Neural cell (in vitro differentiated cells): Measurements from ENCODE around the gene MYBPC2.

Experiments used
- EP300 ChIP-seq: fragments of 450-650 bp; conservative IDR thresholded peaks from 2 replicates; pipeline ENCODE4 v1.6.1; 2014; ENCODE audit warnings: antibody characterized with exemption, mild to moderate bottlenecking, moderate library complexity; ENCODE audit not compliant: poor library complexity, severe bottlenecking
- EZH2 ChIP-seq: fragments of 200-600, 300-800 bp; shearing (Covaris generic), sonication (generic); IDR thresholded peaks from 2 replicates; pipeline ENCODE4 v1.6.1; 2014; ENCODE audit warnings: antibody characterized with exemption, low read length, borderline replicate concordance, mild to moderate bottlenecking; ENCODE audit not compliant: insufficient read depth, poor library complexity, severe bottlenecking
- MXI1 ChIP-seq: fragments of 450-650 bp; conservative IDR thresholded peaks from 2 replicates; pipeline ENCODE4 v1.6.1; 2014; ENCODE audit warnings: antibody characterized with exemption, mild to moderate bottlenecking; ENCODE audit not compliant: poor library complexity, severe bottlenecking
- POLR2AphosphoS5 ChIP-seq: IDR thresholded peaks from 2 replicates; pipeline ENCODE4 v1.6.1; 2012
- SMC3 ChIP-seq: fragments of 450-650 bp; conservative IDR thresholded peaks from 2 replicates; pipeline ENCODE4 v1.6.1; 2014; ENCODE audit warnings: antibody characterized with exemption, mild to moderate bottlenecking, moderate library complexity; ENCODE audit not compliant: poor library complexity
- TAF1 ChIP-seq: IDR thresholded peaks from 2 replicates; pipeline ENCODE4 v1.6.1; 2012; ENCODE audit warnings: low read depth
- TF ChIP-seq, protein P1 (sequence below): fragments of 450-650 bp; IDR thresholded peaks from 2 replicates; pipeline ENCODE4 v1.5.1; 2014; ENCODE audit warnings: antibody characterized with exemption, mild to moderate bottlenecking, moderate library complexity; ENCODE audit not compliant: poor library complexity, severe bottlenecking
- TF ChIP-seq, protein P2 (sequence below): IDR thresholded peaks from 2 replicates; pipeline ENCODE4 v1.6.1; 2012; ENCODE audit warnings: borderline replicate concordance

DNA sequence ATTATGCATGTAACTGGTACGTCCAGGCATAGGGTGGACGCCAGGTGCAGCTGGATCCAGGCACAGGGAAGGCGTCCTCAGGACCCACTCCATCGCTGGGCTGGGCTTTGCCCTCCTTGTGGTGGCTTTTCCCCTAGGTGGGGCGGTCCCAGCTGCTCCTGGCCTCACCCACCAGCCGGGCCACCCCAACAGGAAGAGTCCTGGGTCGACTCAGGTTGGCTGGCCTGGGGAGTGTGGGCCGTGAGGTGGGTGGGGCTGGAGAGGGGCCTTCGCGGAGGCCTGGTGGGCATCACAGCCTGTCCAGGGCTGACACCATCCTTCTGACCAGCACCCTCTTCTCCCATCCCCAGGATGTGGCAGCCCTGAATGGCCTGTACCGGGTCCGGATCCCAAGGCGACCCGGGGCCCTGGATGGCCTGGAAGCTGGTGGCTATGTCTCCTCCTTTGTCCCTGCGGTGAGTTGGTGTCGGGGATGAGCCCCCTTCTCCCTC lies 47.1 kb downstream of the MYBPC2 start:
- TF ChIP-seq, protein P1, sequence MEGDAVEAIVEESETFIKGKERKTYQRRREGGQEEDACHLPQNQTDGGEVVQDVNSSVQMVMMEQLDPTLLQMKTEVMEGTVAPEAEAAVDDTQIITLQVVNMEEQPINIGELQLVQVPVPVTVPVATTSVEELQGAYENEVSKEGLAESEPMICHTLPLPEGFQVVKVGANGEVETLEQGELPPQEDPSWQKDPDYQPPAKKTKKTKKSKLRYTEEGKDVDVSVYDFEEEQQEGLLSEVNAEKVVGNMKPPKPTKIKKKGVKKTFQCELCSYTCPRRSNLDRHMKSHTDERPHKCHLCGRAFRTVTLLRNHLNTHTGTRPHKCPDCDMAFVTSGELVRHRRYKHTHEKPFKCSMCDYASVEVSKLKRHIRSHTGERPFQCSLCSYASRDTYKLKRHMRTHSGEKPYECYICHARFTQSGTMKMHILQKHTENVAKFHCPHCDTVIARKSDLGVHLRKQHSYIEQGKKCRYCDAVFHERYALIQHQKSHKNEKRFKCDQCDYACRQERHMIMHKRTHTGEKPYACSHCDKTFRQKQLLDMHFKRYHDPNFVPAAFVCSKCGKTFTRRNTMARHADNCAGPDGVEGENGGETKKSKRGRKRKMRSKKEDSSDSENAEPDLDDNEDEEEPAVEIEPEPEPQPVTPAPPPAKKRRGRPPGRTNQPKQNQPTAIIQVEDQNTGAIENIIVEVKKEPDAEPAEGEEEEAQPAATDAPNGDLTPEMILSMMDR, result no peak
- no peak for TF ChIP-seq POLR2AphosphoS5
- TF ChIP-seq EZH2, result no peak
- TF ChIP-seq MXI1, result no peak
- TF ChIP-seq SMC3, result no peak
- no peak for TF ChIP-seq EP300
- TF ChIP-seq, protein P2, sequence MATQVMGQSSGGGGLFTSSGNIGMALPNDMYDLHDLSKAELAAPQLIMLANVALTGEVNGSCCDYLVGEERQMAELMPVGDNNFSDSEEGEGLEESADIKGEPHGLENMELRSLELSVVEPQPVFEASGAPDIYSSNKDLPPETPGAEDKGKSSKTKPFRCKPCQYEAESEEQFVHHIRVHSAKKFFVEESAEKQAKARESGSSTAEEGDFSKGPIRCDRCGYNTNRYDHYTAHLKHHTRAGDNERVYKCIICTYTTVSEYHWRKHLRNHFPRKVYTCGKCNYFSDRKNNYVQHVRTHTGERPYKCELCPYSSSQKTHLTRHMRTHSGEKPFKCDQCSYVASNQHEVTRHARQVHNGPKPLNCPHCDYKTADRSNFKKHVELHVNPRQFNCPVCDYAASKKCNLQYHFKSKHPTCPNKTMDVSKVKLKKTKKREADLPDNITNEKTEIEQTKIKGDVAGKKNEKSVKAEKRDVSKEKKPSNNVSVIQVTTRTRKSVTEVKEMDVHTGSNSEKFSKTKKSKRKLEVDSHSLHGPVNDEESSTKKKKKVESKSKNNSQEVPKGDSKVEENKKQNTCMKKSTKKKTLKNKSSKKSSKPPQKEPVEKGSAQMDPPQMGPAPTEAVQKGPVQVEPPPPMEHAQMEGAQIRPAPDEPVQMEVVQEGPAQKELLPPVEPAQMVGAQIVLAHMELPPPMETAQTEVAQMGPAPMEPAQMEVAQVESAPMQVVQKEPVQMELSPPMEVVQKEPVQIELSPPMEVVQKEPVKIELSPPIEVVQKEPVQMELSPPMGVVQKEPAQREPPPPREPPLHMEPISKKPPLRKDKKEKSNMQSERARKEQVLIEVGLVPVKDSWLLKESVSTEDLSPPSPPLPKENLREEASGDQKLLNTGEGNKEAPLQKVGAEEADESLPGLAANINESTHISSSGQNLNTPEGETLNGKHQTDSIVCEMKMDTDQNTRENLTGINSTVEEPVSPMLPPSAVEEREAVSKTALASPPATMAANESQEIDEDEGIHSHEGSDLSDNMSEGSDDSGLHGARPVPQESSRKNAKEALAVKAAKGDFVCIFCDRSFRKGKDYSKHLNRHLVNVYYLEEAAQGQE, result no peak
- no peak for TF ChIP-seq TAF1
